Measurements from ENCODE around the gene SLC44A4.

Gene SLC44A4

DNA sequence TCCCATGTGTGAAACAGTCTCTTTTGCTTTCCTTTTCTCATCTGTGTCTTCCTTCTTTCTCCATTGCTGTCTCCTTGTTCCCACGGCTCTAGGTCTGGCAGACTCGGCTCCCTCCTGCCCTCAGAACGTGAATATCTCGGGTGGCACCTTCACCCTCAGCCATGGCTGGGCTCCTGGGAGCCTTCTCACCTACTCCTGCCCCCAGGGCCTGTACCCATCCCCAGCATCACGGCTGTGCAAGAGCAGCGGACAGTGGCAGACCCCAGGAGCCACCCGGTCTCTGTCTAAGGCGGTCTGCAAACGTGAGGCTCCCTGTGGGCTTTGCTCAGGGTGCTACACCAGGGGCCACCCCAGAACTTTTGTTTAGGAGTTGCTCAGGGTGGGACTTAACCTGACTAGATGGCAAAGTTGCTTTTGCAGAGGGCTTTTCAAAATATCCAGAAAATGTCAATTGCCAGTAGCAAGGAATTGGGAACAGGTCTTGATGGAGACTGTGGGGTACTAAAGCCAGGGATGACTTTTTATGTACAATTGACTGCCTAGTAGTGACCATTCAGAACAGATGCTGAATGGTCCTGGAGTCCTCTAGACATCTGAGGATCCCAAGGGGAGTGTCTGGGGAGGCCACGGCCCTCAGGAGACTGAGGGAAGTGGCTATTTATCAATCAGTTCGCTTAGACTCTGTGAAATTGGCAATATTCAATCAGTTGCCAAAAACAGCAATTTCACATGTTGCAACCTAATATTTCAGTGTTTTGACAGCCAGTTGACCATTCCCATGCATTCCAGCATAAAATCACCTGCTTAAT, 49.3 kb upstream of the SLC44A4 start (continued):
- TF ChIP-seq BACH2 (CRISPR knock-in tag; IDR thresholded peaks at IDR 0.05; ENCODE audit: borderline replicate concordance) (no peak), ZNF8 (CRISPR knock-in tag; IDR thresholded peaks at IDR 0.05) (no peak), ZC3H10 (CRISPR knock-in tag; IDR thresholded peaks at IDR 0.05) (no peak), TOX (CRISPR knock-in tag; IDR thresholded peaks at IDR 0.05; ENCODE audit: borderline replicate concordance) (no peak), TCF4 (CRISPR knock-in tag; IDR thresholded peaks at IDR 0.05; ENCODE audit: borderline replicate concordance) (no peak), CSDC2 (CRISPR knock-in tag; IDR thresholded peaks at IDR 0.05) (no peak), SNAI2 (CRISPR knock-in tag; IDR thresholded peaks at IDR 0.05) (no peak), PPARA (CRISPR knock-in tag; IDR thresholded peaks at IDR 0.05; ENCODE audit: borderline replicate concordance) (no peak)
- TF ChIP-seq, protein P1, sequence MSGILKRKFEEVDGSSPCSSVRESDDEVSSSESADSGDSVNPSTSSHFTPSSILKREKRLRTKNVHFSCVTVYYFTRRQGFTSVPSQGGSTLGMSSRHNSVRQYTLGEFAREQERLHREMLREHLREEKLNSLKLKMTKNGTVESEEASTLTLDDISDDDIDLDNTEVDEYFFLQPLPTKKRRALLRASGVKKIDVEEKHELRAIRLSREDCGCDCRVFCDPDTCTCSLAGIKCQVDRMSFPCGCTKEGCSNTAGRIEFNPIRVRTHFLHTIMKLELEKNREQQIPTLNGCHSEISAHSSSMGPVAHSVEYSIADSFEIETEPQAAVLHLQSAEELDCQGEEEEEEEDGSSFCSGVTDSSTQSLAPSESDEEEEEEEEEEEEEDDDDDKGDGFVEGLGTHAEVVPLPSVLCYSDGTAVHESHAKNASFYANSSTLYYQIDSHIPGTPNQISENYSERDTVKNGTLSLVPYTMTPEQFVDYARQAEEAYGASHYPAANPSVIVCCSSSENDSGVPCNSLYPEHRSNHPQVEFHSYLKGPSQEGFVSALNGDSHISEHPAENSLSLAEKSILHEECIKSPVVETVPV (CRISPR knock-in tag; IDR thresholded peaks at IDR 0.05) = no peak

DNA sequence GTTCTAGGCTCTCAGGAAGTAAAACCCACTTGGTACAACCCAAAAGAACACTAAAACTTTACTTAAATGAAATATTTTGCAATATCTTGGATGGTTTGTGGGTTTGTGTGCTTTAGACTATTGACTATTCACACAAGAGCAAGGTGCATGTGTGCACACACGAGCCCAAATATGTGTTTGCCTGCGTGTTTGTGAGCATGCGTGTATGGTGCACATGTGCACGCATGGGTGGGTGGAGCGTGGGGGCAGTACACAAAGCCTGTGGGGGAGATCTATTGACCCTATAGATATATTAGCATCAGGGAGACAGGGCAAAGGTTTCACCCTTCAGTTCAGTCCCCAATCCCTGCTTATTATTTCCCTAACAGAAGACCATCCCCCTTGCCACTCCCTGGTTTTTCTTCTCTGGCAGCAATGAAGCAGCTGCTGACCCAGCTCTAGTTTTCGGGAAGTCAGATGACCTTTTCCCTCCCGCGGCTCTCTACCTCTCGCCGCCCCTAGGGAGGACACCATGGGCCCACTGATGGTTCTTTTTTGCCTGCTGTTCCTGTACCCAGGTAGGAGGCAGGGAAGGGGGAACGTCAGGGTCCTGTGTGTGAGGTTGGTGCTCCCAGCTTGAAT, 48.6 kb upstream of the SLC44A4 start, which contains the start of gene C2:
TSS of gene C2 (plus strand) at position 476 of the 621 bp plus-strand sequence. CDS start at position 512, 36 bp downstream.
- no peak; the same call in 2 of the 3 replicates for ATAC-seq
- TF ChIP-seq OSR1 (CRISPR knock-in tag; IDR thresholded peaks at IDR 0.05) (no peak), ISL1 (CRISPR knock-in tag; IDR thresholded peaks at IDR 0.05) (no peak), CSDC2 (CRISPR knock-in tag; IDR thresholded peaks at IDR 0.05) (no peak), ARNTL (CRISPR knock-in tag; IDR thresholded peaks at IDR 0.05; ENCODE audit: borderline replicate concordance, low read depth) (no peak), ZNF70 (CRISPR knock-in tag; IDR thresholded peaks at IDR 0.05) (no peak), ZNF8 (CRISPR knock-in tag; IDR thresholded peaks at IDR 0.05) (no peak), GLIS3 (CRISPR knock-in tag; IDR thresholded peaks at IDR 0.05) (no peak), RARB (CRISPR knock-in tag; IDR thresholded peaks at IDR 0.05) (no peak)

DNA sequence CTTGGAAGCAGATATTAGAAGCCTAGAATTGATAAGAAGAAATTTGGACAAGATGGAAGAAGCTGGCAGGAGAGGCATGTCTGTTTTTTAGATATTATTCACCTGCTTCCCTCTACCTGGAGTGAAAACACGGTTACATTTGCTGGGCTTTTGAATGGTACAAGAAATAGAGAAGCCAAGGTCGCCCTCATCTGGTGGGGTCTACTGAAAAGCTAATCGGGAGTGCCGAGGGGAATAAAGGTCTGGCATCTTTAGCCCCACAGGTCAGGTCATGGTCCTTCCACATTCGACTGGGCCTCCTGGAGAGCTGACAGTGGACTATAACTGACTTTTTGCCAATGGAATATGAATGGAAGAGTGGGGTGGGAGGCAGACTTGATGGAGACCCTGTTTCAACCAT, 44.1 kb upstream of the SLC44A4 start:
- TF ChIP-seq ZNF565 (CRISPR knock-in tag; conservative IDR thresholded peaks at IDR 0.05; ENCODE audit: low read depth) = no peak
- TF ChIP-seq, protein P2, sequence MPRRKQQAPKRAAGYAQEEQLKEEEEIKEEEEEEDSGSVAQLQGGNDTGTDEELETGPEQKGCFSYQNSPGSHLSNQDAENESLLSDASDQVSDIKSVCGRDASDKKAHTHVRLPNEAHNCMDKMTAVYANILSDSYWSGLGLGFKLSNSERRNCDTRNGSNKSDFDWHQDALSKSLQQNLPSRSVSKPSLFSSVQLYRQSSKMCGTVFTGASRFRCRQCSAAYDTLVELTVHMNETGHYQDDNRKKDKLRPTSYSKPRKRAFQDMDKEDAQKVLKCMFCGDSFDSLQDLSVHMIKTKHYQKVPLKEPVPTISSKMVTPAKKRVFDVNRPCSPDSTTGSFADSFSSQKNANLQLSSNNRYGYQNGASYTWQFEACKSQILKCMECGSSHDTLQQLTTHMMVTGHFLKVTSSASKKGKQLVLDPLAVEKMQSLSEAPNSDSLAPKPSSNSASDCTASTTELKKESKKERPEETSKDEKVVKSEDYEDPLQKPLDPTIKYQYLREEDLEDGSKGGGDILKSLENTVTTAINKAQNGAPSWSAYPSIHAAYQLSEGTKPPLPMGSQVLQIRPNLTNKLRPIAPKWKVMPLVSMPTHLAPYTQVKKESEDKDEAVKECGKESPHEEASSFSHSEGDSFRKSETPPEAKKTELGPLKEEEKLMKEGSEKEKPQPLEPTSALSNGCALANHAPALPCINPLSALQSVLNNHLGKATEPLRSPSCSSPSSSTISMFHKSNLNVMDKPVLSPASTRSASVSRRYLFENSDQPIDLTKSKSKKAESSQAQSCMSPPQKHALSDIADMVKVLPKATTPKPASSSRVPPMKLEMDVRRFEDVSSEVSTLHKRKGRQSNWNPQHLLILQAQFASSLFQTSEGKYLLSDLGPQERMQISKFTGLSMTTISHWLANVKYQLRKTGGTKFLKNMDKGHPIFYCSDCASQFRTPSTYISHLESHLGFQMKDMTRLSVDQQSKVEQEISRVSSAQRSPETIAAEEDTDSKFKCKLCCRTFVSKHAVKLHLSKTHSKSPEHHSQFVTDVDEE (CRISPR knock-in tag; IDR thresholded peaks at IDR 0.05) = no peak
- no peak for TF ChIP-seq TOX (CRISPR knock-in tag; IDR thresholded peaks at IDR 0.05; ENCODE audit: borderline replicate concordance)
- TF ChIP-seq ZFP3 (CRISPR knock-in tag; IDR thresholded peaks at IDR 0.05) = no peak
- TF ChIP-seq SNAI2 (CRISPR knock-in tag; IDR thresholded peaks at IDR 0.05) = no peak
- TF ChIP-seq ZC3H10 (CRISPR knock-in tag; IDR thresholded peaks at IDR 0.05) = no peak
- no peak for TF ChIP-seq ISL1 (CRISPR knock-in tag; IDR thresholded peaks at IDR 0.05)
- TF ChIP-seq CSDC2 (CRISPR knock-in tag; IDR thresholded peaks at IDR 0.05) = no peak
- TF ChIP-seq, protein P3, sequence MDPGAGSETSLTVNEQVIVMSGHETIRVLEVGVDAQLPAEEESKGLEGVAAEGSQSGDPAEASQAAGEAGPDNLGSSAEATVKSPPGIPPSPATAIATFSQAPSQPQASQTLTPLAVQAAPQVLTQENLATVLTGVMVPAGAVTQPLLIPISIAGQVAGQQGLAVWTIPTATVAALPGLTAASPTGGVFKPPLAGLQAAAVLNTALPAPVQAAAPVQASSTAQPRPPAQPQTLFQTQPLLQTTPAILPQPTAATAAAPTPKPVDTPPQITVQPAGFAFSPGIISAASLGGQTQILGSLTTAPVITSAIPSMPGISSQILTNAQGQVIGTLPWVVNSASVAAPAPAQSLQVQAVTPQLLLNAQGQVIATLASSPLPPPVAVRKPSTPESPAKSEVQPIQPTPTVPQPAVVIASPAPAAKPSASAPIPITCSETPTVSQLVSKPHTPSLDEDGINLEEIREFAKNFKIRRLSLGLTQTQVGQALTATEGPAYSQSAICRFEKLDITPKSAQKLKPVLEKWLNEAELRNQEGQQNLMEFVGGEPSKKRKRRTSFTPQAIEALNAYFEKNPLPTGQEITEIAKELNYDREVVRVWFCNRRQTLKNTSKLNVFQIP (CRISPR knock-in tag; IDR thresholded peaks at IDR 0.05; ENCODE audit: borderline replicate concordance, low read depth) = no peak
- TF ChIP-seq, protein P4, sequence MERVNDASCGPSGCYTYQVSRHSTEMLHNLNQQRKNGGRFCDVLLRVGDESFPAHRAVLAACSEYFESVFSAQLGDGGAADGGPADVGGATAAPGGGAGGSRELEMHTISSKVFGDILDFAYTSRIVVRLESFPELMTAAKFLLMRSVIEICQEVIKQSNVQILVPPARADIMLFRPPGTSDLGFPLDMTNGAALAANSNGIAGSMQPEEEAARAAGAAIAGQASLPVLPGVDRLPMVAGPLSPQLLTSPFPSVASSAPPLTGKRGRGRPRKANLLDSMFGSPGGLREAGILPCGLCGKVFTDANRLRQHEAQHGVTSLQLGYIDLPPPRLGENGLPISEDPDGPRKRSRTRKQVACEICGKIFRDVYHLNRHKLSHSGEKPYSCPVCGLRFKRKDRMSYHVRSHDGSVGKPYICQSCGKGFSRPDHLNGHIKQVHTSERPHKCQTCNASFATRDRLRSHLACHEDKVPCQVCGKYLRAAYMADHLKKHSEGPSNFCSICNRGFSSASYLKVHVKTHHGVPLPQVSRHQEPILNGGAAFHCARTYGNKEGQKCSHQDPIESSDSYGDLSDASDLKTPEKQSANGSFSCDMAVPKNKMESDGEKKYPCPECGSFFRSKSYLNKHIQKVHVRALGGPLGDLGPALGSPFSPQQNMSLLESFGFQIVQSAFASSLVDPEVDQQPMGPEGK (CRISPR knock-in tag; IDR thresholded peaks at IDR 0.05; ENCODE audit: borderline replicate concordance) = no peak
- TF ChIP-seq, protein P1 (CRISPR knock-in tag; IDR thresholded peaks at IDR 0.05) = no peak
- TF ChIP-seq BACH2 (CRISPR knock-in tag; IDR thresholded peaks at IDR 0.05; ENCODE audit: borderline replicate concordance) = no peak
- no peak for TF ChIP-seq ARNTL (CRISPR knock-in tag; IDR thresholded peaks at IDR 0.05; ENCODE audit: borderline replicate concordance, low read depth)
- no peak for TF ChIP-seq ZNF8 (CRISPR knock-in tag; IDR thresholded peaks at IDR 0.05)
- no peak for TF ChIP-seq ZFP30 (CRISPR knock-in tag; IDR thresholded peaks at IDR 0.05)
- no peak for TF ChIP-seq ZNF70 (CRISPR knock-in tag; IDR thresholded peaks at IDR 0.05)
- no peak for TF ChIP-seq TCF4 (CRISPR knock-in tag; IDR thresholded peaks at IDR 0.05; ENCODE audit: borderline replicate concordance)
- TF ChIP-seq, protein P5, sequence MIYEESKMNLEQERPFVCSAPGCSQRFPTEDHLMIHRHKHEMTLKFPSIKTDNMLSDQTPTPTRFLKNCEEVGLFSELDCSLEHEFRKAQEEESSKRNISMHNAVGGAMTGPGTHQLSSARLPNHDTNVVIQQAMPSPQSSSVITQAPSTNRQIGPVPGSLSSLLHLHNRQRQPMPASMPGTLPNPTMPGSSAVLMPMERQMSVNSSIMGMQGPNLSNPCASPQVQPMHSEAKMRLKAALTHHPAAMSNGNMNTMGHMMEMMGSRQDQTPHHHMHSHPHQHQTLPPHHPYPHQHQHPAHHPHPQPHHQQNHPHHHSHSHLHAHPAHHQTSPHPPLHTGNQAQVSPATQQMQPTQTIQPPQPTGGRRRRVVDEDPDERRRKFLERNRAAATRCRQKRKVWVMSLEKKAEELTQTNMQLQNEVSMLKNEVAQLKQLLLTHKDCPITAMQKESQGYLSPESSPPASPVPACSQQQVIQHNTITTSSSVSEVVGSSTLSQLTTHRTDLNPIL (CRISPR knock-in tag; IDR thresholded peaks at IDR 0.05; ENCODE audit: low read depth) = no peak
- TF ChIP-seq GLIS3 (CRISPR knock-in tag; IDR thresholded peaks at IDR 0.05) = no peak
- no peak for TF ChIP-seq OSR1 (CRISPR knock-in tag; IDR thresholded peaks at IDR 0.05)

More for the DNA sequence above, 44.1 kb upstream of the SLC44A4 start:
- no peak for ATAC-seq

All from SK-N-SH treated with all-trans-retinoic acid at 6 μM for 48 hours (cell line).